ENCODE measurements around the gene CNKSR1.

DNA sequence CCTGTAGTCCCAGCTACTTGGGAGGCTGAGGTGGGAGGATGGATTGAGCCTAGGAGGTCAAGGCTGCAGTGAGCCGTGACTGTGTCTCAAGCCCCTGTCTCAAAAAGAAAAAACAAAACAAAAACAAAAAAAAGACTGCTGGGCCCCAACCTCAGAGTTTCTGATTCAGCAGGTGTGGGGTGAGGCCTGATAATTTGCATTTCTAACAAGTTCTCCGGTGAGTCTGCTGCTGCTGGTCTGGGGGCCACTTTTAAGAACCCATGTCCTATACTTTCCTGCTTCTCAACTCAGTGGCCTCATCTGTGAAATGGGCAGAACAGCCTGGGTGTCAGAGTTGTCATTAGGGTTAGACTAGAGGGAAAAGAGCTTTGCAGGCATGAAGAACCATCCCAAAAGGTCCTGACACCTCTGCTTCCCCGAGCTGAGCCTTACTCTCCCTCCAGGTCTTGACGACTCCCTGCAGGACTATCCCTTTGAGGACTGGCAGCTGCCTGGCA, 2.8 kb downstream of the CNKSR1 start:
- TF ChIP-seq, protein P1, sequence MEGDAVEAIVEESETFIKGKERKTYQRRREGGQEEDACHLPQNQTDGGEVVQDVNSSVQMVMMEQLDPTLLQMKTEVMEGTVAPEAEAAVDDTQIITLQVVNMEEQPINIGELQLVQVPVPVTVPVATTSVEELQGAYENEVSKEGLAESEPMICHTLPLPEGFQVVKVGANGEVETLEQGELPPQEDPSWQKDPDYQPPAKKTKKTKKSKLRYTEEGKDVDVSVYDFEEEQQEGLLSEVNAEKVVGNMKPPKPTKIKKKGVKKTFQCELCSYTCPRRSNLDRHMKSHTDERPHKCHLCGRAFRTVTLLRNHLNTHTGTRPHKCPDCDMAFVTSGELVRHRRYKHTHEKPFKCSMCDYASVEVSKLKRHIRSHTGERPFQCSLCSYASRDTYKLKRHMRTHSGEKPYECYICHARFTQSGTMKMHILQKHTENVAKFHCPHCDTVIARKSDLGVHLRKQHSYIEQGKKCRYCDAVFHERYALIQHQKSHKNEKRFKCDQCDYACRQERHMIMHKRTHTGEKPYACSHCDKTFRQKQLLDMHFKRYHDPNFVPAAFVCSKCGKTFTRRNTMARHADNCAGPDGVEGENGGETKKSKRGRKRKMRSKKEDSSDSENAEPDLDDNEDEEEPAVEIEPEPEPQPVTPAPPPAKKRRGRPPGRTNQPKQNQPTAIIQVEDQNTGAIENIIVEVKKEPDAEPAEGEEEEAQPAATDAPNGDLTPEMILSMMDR (IDR thresholded peaks at IDR 0.05; ENCODE audit: low read length), result no peak
- TF ChIP-seq EZH2 (optimal IDR thresholded peaks at IDR 0.05; ENCODE audit: low read depth, low read length), result no peak
